Thoracic aorta (tissue), 2 donors: ENCODE data around the gene SEC61A1. TPM values are rescaled to one million over a fixed set of nuclear protein-coding genes. Genes with fewer than 3 reads are reported as not detected.
A peak's percentile ranks its signal among the peaks of the same experiment; 100 is the strongest.

Experiments
- ATAC-seq: fragments of 150-250 bp; one replicate; pipeline ENCODE4 v1.8.0; 2017; ENCODE audit warnings: low read depth; ENCODE audit not compliant: insufficient number of reproducible peaks, low FRiP score
- DNase-seq: peaks from one replicate; pipeline ENCODE4 v3.0.0-alpha.2; 2020; ENCODE audit warnings: low spot score
- H3K27ac ChIP-seq, 2 donors: fragments of 200-600 bp; sonication (generic); 1 replicate in 1 of 2; 2 replicates in 1 of 2; pipeline ENCODE4 v1.5.1; 2016; ENCODE audit warnings: mild to moderate bottlenecking in 2 of 2, moderate library complexity in 2 of 2
- H3K27me3 ChIP-seq: fragments of 200-600 bp; sonication (generic); replicated peaks from 2 replicates; pipeline ENCODE4 v1.6.0; 2016; ENCODE audit warnings: mild to moderate bottlenecking; ENCODE audit not compliant: insufficient read depth
- H3K36me3 ChIP-seq: fragments of 200-600 bp; sonication (generic); one replicate; pipeline ENCODE4 v1.5.1; 2016
- H3K4me1 ChIP-seq, 2 donors: fragments of 200-600 bp; sonication (generic); 1 replicate in 1 of 2; 2 replicates in 1 of 2; pipeline versions ENCODE4 v1.5.1 to v1.6.0; 2016; ENCODE audit warnings: low read depth in 2 of 2, mild to moderate bottlenecking in 1 of 2; ENCODE audit not compliant: control insufficient read depth in 1 of 2
- H3K4me3 ChIP-seq: fragments of 200-600 bp; sonication (generic); 2 replicates; pipeline ENCODE4 v1.5.1; 2016; ENCODE audit warnings: mild to moderate bottlenecking
- H3K9me3 ChIP-seq: fragments of 200-600 bp; sonication (generic); 2 replicates; pipeline ENCODE4 v1.5.1; 2016
- CTCF ChIP-seq: fragments of 200-600 bp; sonication (generic); IDR thresholded peaks from one replicate; pipeline ENCODE4 v1.5.1; 2019; ENCODE audit warnings: antibody characterized with exemption
- total RNA-seq, 2 donors: library from RNA; depleted of rRNA; stranded (reverse); fragments of >200 nt; gene quantifications; one replicate each; pipeline versions ENCODE4 v1.1.0 to v1.2.3, GENCODE V29; 2016

SEC61A1 gene
- total RNA-seq, 2 donors from 2014 or later, result 149 to 182 TPM

- Histone ChIP-seq H3K4me3 (no peak overlapping the region), H3K36me3 (no peaks in the 10 kb centered on the region), H3K27me3 (no peaks in the 10 kb centered on the region), H3K9me3 (no peaks in the 10 kb centered on the region), H3K27ac (no peak overlapping the region), H3K4me1 (peaks cover 0 to 4% of the 10 kb centered on the region in 2 donors)
- no peak for TF ChIP-seq CTCF
- no peak for ATAC-seq
- DNase-seq, result no peak
Observed at GRCh38 chr3:128107834-128108233, 55.6 kb downstream of the SEC61A1 start.

- H3K4me3 ChIP-seq, result no peak overlapping the region
- H3K27ac ChIP-seq, result no peak overlapping the region
- no peaks in the 10 kb centered on the region for H3K36me3 ChIP-seq
- H3K9me3 ChIP-seq, result no peaks in the 10 kb centered on the region
- no peak for ATAC-seq
- no peaks in the 10 kb centered on the region for H3K27me3 ChIP-seq
- no peak for DNase-seq
- peaks cover 0 to 6% of the 10 kb centered on the region in 2 donors for H3K4me1 ChIP-seq
- TF ChIP-seq CTCF, result no peak
Observed at GRCh38 chr3:128111147-128111546, 58.9 kb downstream of the SEC61A1 start.

GRCh38 chr3:128112357-128112968, 60.2 kb downstream of the SEC61A1 start:
- no peaks in the 10 kb centered on the region for H3K36me3 ChIP-seq
- peaks cover 0 to 6% of the 10 kb centered on the region in 2 donors for H3K4me1 ChIP-seq
- H3K9me3 ChIP-seq, result no peaks in the 10 kb centered on the region
- DNase-seq (no peak), ATAC-seq (peak; percentile 12)
- TF ChIP-seq CTCF, result no peak
- H3K4me3 ChIP-seq, result no peak overlapping the region
- no peak overlapping the region for H3K27ac ChIP-seq
- no peaks in the 10 kb centered on the region for H3K27me3 ChIP-seq

GRCh38 chr3:128113817-128114794, 61.9 kb downstream of the SEC61A1 start:
- Histone ChIP-seq H3K36me3 (no peaks in the 10 kb centered on the region), H3K4me3 (no peak overlapping the region), H3K27ac (no peak overlapping the region), H3K9me3 (no peaks in the 10 kb centered on the region), H3K4me1 (peaks cover 0 to 6% of the 10 kb centered on the region in 2 donors), H3K27me3 (no peaks in the 10 kb centered on the region)
- no peak for ATAC-seq
- no peak for TF ChIP-seq CTCF
- no peak for DNase-seq

Other genes starting within 250 kb of the SEC61A1 start
- 10 to 100 TPM; 57.6 to 71.8 TPM for gene MGLL, start 229.9 kb upstream of the SEC61A1 start, total RNA-seq
- 10 to 100 TPM; 14.5 TPM for gene KBTBD12, start 137.2 kb upstream of the SEC61A1 start, total RNA-seq
- gene RUVBL1, start 71.4 kb downstream of the SEC61A1 start, total RNA-seq, result 10 to 100 TPM; 14.1 to 18.6 TPM
- gene EEFSEC, start 101.0 kb downstream of the SEC61A1 start, total RNA-seq, result 10 to 100 TPM; 16.1 to 17.5 TPM